CD4-positive, alpha-beta T cell treated with Interleukin-12 subunit alpha and Interleukin-12 subunit beta, for 1 hour (primary cell): ENCODE results near the gene ZNF230.

Experiments used
- DNase-seq: peaks from one replicate; pipeline ENCODE4 v3.0.0-alpha.2; 2020

Gene ZNF230

DNA sequence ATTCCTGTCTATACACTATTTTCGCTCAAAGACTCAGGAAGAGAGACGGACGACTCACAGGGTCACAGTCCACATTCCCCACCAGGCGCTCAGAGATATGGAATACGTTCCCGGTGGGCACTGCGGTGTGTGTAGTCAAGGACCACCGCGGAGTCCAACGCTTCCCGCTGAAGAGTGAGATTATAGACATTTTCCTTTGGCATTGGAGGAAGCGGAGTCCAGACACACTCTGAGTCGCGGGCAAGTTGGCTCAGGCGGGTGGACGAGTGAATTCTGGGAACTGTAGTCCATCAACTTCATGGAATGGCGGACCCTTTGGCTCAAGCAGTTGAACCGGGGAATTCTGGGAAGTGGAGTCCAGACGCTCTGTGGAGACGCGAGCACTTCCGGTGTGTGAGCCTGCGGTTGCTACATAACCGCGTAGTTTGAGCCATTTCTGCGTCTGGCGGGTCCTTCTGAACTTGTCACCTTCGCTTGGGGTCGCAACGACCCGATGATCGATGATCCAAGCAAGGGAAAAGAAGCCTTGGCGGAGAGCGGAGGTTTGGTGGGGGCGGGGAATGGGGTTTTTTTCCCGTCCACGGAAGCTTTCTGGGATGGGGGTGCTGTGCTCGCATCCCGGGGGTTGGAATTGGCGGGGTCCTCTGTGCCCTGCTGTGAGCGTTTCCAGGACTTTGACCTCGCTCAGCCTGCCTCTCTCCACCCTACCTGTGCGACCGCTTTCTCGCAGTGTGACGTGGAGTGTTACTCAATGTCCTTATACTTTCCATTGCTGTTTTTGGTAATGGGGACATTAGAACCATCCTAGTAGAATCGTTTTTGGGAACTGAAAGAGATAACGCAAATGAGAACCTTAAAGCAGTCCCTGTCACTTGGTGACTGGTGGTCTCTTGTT is at the start of gene ZNF230:
ZNF230 (plus strand) TSS at position 392 of the 895 bp plus-strand sequence. CDS start 4,122 bp downstream, outside the sequence.
- DNase-seq: peak; percentile 91

DNA sequence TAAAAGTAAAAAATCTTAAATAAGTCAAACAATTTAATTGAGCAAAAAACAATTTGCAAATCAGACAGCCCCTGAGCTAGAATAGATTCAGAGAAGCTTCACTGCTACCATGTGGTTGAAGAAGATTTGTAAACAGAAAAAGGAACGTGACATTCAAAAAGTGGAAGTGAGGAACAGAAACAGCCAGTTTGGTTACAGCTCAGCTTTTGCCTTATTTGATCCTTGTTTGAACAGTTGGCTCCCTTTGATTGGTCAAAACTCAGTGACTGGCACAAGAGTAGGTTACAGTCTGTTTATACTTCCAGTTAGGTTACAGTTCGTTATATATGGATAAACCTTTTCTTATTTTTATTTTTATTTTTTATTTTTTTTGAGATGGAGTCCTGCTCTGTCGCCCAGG is 45.9 kb upstream of the ZNF230 start:
- DNase-seq: no peak

DNA sequence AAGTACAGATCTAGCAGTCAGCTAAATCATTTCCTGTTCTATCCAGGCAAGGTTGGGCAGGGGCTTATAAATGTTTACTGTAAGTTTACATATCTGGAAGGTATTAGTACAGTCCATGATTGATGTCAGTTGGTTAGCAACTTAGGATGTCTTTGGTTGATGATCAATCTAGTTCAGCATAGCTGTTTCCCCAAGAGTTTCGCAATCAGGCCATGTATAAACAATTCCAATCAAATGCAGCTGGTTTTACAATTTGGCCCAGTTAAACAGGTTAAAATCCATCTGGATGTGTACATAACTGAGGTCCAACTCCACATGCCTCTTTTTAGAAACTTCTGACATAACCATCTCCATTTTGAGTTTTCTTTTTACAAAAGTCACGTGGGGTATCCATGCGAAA is 44.9 kb upstream of the ZNF230 start:
- DNase-seq: no peak

DNA sequence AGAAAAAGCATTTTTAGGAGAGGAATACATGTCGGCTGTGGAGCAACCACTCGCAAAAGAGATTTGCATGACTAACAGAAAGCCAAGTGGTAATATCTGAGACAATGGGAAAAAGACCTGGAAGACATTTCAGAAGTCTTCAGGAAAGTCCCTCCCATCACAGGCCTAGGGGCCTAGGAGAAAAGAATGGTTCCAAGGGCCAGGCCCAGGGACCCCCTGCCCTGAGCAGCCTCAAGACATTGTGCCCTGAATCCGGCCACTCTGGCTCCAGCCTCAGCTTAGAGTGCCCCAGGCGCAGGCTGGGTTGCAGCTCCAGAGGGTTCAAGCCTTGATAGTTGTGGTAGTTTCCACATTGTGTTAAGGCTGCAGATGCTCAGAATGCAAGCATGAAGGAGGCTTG is 42.3 kb upstream of the ZNF230 start:
- DNase-seq: no peak

DNA sequence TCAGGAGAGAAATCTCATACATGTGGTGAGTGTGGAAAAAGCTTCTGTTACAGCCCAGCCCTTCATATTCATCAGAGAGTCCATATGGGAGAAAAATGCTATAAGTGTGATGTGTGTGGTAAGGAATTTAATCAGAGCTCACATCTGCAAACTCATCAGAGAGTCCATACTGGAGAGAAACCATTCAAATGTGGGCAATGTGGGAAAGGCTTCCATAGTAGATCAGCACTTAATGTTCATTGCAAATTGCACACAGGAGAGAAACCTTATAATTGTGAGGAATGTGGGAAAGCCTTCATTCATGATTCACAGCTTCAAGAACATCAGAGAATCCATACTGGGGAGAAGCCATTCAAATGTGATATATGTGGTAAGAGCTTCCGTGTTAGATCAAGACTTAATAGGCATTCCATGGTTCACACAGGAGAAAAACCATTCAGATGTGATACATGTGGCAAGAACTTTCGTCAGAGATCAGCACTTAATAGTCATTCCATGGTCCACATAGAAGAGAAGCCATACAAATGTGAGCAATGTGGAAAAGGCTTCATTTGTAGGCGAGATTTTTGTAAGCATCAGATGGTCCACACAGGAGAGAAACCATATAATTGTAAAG is 36.6 kb upstream of the ZNF230 start:
- DNase-seq: no peak

DNA sequence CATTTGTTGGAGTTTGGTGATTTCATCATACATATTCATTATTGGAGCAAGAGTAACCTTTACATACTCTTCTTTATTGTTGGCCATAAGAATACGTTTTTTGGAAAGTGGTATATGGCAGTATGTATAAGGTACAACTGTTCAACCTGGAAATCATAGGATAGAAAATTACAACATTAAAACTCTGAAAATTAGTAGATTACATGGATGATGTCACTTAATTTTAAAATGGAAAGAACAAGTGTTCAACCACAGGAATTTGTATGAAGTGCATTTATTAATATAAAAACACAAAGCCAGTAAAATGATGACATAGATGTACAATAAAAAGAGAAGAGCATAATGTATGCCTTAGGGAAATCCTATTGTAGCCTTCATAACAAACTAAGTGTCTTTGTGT is 26.0 kb upstream of the ZNF230 start:
- DNase-seq: no peak

DNA sequence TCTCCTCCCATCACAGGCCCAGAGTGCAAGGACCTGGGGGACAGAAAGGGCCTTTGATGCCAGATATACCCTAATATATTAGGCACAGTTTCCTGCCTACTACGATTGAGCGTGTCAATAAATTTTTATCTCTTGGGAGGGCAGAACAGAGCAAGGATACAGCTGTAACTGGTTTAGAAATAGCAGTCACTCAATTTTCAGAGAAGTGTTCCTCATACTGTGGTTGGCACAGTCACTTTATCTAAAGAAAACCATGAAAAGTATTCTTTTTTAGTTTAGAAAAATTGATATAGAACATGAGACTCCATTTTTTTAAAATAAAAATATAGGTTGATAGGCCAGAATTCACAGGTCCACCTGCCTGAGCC is 19.2 kb upstream of the ZNF230 start:
- DNase-seq: no peak

DNA sequence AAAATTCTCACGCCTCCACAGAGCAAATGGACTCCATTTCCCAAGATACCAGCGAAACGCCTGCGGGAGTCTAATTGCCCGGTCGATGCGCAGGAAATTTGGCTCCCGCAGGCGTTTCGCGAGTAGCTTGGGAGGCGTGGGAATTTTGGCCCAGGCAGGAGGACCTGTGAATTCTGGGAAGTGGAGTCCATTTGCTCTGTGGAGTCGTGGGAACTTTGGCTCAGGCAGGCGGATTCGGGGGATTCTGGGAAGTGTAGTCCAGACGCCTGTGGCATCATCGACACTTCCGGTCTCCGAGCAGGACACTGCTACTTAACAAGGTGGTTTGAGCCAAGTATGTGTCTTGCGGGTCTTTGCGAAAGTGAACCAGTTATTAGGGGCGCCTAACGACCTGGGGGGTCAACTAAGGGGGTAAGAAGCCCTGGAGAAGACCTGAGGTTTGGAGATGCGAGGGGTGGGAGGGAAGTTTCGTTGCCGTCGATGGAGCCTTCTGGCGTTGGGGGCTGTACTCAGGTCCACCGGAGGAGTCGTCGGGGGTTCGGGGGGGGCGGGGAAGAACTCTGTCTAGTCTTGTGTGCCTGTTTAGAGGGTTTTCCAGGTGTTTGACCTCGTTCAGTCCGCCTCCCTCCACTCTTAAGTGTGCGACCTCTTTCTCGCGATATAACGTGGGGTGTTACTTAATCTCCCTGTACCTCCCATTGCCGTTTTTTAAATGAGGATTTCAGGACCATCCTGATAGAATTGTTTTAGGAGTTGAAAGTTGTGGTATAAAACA is 18.7 kb upstream of the ZNF230 start, which contains the start of gene ZNF155:
ZNF155 (plus strand) TSS at position 277 of the 775 bp plus-strand sequence. CDS start 4,356 bp downstream, outside the sequence.
- DNase-seq: peak; percentile 83

DNA sequence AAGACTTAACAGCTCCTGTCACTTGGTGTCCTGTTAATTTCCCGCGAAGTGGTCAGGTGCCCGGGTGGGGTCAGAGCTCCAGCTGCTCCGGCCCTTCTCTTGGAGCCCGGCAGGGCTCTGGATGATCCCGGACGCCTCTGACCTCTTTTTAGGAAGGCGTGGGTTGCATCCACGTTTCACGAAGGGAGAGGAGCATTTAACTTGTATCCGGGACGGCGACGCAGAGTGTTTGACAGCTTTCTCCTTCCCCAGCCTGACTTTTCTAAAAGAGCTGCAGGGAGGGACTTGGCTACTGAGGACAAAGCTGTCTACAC is 18.1 kb upstream of the ZNF230 start:
- no peak for DNase-seq

DNA sequence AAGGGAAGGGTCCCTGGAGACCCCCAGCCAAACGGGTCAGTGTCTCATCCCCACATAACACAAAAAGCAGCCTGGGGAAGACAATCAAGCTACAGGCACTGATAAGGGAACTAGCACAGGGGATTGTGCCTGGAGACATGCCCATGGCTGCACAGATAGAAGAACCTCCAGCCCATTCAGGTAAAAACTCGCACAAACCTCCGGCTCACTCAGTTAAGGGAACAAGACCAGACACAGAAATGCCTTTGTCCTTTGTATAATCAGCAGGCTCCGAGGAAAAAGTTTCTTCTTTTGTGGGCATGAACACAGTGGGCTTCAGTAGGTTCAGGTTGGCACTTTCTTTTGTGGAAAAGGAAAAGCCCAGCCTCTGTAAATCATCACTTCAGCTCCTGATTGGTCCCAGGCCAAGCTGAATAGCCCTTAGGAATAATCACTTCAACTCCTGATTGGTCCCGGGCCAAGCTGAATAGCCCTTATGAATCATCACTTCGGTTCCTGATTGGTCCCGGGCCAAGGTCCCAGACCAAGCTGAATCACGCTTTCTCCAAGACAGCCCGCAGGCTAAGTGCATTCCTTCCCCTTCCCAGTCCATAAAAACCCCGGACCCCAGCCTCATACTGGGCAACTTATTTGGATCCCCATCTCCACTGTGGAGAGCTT is 5.0 kb upstream of the ZNF230 start:
- no peak for DNase-seq

DNA sequence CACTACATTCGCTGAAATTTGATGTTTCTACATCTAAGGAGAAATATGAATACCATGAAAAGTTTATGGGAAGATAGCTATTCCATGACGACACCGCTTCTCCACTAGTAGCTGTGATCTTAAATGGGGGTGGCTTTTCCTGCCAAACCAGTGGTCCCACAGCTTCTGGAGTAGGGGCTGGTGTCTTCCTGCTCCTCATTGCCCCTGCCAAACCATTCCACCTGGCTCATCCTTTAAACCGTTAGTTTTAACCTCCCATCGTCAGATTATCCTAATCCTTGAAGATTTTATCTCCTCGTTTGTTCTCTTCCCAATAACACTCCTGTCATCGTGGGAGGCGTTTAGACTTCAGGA is 568 bp upstream of the ZNF230 start:
- DNase-seq: no peak

DNA sequence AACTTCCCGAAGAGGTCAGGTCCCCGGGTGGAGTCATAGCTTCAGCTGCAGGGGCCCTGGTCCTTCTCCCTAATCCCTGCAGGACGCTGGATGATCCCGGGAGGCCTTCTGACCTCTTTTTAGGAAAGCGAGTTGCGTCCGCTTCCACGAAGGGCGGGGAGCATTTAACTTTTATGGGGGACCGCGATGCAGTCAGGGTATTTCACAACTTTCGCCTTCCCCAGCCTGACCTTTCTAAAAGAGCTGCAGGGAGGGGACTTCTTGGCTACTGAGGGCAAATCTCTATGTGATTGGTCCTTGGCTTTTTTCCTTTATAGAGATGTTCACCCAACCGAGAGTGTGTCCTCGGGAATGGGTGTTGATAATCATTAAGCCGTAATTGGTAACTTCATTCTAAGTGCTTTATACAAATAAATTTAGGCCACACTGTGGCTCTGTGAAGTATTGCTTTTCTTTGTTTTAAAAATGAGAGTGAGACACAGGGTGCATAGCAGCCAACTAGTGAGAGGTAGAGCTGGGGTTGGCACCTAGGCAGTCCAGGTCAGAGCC is 778 bp downstream of the ZNF230 start:
- DNase-seq: peak; percentile 23

DNA sequence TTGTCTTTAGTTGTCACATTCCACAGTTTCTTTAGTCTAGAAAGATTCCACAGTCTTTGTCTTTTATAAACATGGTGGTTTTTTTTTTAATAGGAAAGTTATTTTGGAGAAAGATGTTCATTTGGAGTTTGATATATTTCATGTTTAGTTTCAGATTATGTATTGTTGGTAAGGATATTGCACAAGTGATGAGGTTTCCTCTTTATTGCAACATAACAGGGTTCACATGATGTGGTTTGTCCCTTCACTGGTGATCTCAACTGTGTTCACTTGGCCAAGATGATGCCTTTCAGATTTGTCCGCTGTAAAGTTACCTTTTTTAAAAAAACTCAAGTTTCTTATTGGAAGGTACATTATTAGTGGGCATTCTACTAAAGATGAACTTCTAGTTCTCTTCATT is 3.2 kb downstream of the ZNF230 start:
- DNase-seq: no peak

DNA sequence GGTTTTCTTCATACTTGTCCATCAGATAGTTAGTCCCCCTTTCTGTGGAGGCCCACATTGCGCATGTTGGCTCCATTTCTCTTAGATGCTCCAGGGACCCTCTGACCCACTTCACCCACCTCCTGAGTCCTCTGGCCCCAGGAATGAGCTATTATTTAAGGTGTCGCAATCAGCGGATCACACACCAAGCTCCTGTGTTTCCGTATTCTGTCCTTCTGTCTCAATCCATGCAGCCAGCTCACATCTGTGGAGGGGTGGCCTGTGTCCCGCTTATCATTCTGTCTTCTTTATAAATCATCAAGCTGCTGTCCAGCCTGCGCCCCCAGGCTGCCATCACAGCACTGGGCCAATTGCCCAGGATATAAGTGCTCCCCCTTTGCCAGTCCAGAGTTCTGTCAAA is 4.7 kb downstream of the ZNF230 start:
- DNase-seq: no peak

DNA sequence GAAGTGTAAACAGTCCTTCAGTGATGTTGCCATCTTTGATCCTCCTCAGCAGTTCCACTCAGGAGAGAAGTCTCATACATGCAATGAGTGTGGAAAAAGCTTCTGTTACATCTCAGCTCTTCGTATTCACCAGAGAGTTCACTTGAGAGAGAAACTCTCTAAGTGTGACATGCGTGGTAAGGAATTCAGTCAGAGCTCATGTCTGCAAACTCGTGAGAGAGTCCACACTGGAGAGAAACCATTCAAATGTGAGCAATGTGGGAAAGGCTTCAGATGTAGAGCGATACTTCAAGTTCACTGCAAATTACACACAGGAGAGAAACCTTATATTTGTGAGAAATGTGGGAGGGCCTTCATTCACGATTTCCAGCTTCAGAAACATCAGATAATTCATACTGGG is 7.7 kb downstream of the ZNF230 start:
- no peak for DNase-seq

DNA sequence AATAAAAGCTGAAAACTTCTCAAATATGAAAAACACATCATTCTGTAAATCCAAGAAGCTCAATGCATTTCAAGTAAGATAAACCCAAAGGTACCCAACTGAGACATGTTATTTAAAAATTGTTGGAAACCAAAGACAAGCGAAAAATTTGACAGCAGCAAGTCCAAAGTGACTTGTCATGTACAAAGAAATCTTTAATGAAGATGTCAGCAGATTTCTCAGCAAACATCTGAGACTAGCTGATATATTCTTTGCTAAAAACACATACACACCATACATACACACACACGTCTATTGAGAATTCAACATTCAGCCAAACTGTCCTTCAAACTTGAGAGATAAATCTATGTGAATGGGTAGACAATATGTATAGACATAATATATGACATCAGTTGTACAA is 16.7 kb downstream of the ZNF230 start:
- no peak for DNase-seq

DNA sequence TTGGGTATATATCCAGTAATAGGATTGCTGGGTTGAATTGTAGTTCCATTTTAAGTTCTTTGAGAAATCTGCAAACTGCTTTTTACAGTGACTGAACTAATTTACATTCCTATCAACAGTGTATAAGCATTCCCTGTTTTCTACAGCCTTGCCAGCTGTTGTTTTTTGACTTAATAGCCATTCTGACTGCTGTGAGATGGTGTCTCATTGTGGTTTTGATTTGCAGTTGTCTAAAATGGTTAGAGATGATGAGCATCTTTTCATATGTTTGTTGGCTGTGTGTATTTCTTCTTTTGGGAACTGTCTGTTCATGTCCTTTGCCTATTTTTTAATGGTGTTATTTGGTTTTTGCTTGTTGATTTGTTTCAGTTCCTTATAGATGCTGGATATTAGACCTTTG is 18.5 kb downstream of the ZNF230 start:
- no peak for DNase-seq

DNA sequence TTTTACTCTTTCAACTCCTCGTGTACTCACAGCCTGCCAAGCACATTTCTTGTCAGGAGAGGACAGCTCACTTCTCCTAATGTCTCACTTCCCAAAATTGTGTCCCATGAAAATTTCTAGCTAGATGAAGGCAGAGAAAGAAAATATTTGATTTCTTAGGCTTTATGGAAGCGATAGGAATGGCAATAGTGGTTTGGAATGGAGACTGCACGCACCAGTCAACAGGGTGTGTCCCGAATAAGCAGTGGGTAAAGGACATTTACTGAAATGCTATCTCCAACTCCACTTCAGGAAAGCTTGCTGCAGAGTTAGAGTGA is 22.1 kb downstream of the ZNF230 start:
- no peak for DNase-seq

DNA sequence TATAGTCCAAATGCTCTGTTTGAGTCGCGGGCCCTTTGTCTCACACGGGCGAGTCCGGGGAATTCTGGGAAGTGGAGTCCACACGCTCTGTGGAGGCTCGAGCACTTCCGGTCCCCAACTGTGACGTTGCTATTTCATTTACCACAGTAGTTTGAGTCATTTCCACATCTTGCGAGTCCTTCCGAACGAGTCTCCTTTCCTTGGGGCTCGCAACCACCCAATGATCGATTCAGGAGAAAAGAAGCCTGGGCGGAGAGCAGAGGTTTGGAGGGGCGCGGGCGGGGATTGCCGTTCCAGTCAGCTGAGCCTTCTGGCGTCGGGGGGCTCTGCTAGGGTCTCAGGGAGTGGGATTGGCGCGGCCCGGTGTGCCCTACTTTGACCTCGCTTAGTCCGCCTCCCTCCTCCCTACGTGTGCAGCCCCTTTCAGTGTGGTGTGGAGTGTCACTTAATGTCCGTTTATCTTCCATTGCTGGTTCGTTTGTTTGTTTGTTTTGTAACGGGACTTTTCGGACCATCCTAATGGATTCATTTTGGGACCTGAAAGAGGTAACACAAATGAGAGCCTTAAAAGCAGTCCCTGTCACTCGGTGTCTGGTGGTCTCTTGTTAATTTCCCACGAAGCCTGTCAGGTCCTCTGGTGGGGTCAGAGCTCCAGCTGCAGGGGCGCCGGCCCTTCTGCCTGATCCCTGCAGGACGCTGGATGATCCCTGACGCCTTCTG is 22.6 kb downstream of the ZNF230 start, which contains the start of gene ZNF222:
ZNF222 (plus strand) TSS at position 163 of the 720 bp plus-strand sequence; CDS start at position 221, 58 bp downstream.
- peak; percentile 84 for DNase-seq

DNA sequence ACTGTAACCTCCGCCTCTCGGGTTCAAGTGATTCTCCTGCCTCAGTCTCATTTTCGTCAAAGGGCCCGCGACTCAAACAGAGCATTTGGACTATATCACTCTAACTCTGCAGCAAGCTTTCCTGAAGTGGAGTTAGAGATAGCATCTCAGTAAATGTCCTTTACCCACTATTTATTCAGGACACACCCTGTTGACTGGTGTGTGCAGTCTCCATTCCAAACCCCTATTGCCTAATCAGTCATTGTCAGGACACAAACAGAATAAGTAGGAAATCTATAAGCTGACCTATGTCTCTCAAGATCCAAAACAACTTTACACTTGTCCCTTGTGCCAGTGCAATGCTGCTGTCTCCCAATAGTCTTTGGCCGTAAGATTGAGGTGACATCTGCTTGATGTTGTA is 23.9 kb downstream of the ZNF230 start:
- DNase-seq: no peak

DNA sequence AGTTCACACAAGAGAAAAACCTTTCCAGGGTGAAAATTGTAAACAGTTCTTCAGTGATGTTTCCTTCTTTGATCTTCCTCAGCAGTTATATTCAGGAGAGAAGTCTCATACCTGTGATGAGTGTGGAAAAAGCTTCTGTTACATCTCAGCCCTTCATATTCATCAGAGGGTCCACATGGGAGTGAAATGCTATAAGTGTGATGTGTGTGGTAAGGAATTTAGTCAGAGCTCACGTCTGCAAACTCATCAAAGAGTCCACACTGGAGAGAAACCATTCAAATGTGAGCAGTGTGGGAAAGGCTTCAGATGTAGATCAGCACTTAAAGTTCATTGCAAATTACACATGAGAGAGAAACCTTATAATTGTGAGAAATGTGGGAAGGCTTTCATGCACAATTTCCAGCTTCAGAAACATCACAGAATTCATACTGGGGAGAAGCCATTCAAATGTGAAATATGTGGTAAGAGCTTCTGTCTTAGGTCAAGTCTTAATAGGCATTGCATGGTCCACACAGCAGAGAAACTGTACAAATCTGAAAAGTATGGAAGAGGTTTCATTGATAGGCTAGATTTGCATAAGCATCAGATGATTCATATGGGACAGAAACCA is 29.3 kb downstream of the ZNF230 start:
- DNase-seq: no peak

DNA sequence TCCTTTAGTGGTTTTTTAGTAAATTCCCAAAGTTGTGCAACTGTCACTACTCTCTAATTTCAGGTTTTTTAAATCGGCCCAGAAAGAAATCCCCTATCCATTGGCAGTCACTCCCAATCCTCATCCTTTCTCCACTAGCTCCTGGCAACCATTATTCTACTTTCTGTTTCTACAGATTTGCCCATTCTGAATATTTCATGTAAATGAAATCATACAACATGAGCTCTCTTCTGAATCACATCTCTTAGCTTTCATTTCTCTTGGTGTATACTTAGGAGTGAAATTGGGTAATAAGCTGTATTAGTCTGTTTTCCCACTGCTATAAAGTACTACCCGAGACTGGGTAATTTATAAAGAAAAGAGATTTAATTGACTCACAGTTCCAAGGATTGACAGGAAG is 39.4 kb downstream of the ZNF230 start:
- no peak for DNase-seq
